ENCODE data around the gene IDUA.

IDUA gene

GRCh38 chr4:1004557-1005485 lies 18.0 kb downstream of the IDUA start:
- no peak for TF ChIP-seq GATA2 (IDR thresholded peaks at IDR 0.05; ENCODE audit: low read depth, low read length)
- TF ChIP-seq GATA3 (IDR thresholded peaks at IDR 0.05; ENCODE audit: low read depth, low read length) = no peak

DNA sequence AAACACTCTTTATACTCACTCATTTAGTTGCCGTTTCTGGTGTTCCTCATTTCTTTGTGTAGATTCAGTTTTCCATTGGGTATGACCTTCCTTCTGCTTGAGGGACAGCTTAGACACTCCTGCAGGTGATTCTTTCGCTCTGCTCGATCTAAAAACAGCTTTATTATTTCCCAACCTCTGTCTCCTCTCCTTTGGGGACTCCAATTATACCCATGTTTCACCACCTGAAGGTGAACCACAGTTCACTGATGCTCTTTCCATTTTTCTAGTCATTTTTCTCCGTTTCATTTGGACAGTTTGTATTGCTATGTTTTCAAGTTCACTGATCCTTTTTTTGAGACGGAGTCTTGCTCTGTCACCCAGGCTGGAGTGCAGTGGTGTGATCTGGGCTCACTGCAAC lies 20.0 kb downstream of the IDUA start:
- TF ChIP-seq GATA3 (IDR thresholded peaks at IDR 0.05; ENCODE audit: low read depth, low read length) (no peak), GATA2 (IDR thresholded peaks at IDR 0.05; ENCODE audit: low read depth, low read length) (no peak)

- no peak for TF ChIP-seq GATA2 (IDR thresholded peaks at IDR 0.05; ENCODE audit: low read depth, low read length)
- TF ChIP-seq GATA3 (IDR thresholded peaks at IDR 0.05; ENCODE audit: low read depth, low read length) = no peak
Observed at GRCh38 chr4:1008840-1009541, 22.1 kb downstream of the IDUA start.

DNA sequence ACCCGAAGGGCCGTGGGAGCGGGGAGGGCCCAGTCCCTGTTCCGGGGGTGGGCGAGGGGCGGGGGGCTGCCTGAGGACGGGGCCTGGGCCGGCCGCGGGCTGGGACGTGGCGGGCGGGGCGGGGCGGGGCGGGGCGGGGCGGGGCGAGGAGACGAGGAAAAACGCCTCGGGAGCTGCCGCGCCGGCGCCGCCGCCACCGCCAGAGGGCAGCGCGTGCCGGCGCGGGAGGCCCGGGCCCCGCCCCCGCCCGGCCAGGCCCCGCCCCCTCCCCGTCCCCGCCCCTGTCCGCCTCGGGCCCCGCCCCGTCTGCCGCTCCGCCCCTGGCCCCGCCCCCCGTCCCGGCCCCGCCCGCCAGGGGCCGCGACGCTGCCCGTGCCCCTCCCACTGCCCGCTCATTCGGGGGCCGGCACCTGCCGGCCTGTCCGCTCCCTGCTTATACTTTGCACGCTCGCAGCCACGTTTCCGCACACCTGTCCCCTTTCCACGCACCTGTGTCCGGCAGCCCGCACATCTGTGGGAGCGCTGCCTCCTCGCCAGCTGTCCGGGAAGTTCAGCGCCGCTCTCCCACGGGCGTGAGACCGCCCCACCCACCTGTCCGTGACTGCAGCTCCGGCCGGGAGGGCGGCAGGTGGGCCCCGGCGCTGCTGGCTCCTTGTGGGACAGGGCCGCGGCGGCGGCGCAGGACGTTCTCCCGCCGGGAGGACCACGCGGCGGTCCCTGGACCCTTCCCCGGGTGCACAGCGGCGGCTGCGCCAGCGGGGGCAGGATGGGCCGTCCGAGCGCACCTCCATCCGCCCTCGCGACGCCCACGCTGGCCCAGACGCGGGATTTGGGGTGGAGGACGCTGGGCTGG lies 22.9 kb downstream of the IDUA start:
- TF ChIP-seq GATA3 (IDR thresholded peaks at IDR 0.05; ENCODE audit: low read depth, low read length) = no peak
- no peak for TF ChIP-seq GATA2 (IDR thresholded peaks at IDR 0.05; ENCODE audit: low read depth, low read length)

DNA sequence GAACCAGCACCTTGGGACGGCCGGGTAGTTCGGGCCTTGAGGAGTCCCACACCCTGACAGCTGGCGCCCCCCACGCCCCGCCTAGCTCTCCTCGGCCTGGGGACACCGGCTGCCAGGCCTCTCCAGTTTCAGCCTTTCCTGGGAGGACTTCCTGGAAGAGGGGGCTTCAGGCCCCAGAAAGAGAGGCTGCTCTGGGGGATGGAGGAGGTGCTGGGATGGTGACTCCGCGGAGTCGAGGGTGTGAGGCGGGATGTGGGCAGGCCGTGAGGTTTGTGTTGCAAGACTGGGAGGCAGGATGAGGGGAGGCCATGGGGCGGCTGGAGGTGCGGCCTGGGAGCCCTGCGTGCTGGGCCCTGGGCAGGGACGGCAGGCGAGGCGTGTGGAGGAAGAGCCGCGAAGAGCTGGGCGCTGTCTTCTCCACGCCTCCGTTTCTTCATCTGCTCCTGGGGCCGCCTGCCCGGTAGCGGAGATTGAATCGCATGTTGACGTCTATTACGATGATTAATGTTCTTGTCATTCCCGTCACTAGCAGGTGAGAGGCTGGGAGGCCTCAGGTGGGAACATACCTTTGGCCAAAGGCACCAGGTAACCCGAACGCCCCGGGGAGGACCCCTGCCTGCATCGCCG lies 23.7 kb downstream of the IDUA start:
- no peak for TF ChIP-seq GATA2 (IDR thresholded peaks at IDR 0.05; ENCODE audit: low read depth, low read length)
- TF ChIP-seq GATA3 (IDR thresholded peaks at IDR 0.05; ENCODE audit: low read depth, low read length) = no peak

DNA sequence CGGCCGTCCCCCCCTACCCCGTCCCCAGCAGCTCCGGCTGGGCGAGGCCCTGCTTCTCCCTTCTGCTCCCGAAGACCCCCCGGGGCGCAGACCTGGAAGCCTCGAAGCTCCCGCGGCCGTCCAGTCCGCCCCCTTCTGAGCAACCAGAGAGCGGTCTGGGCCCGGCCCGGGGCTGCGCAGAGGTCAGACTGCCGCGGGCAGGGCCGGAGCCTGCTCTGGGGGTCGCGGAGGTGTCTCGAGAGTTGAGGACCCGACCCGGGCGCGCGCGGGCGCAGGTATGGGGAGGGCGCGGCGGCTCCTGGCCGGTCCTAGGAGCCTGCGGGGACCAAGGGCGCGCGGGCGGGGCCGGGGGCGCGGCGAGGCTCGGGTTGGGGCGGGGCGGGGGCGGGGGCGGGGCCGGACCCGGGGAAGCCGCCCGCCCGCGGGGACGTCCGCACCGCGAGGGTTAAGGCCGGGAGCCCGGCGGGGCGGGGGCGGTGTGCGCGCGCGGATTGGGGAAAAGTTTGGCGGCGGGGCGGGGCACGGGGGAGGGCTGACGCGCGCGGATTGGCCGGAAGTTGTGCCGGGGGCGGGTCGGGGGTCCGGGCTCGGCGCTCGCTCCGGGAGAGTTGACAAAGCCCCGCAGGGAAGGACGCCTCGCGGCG lies 24.3 kb downstream of the IDUA start, which contains the start of gene FGFRL1:
FGFRL1 (plus strand) TSS at position 605 of the 644 bp plus-strand sequence. CDS start 860 bp downstream, outside the sequence.
- TF ChIP-seq GATA2 (IDR thresholded peaks at IDR 0.05; ENCODE audit: low read depth, low read length) = no peak
- TF ChIP-seq GATA3 (IDR thresholded peaks at IDR 0.05; ENCODE audit: low read depth, low read length) = no peak

GRCh38 chr4:1011666-1012033 lies 24.8 kb downstream of the IDUA start:
- no peak for TF ChIP-seq GATA2 (IDR thresholded peaks at IDR 0.05; ENCODE audit: low read depth, low read length)

DNA sequence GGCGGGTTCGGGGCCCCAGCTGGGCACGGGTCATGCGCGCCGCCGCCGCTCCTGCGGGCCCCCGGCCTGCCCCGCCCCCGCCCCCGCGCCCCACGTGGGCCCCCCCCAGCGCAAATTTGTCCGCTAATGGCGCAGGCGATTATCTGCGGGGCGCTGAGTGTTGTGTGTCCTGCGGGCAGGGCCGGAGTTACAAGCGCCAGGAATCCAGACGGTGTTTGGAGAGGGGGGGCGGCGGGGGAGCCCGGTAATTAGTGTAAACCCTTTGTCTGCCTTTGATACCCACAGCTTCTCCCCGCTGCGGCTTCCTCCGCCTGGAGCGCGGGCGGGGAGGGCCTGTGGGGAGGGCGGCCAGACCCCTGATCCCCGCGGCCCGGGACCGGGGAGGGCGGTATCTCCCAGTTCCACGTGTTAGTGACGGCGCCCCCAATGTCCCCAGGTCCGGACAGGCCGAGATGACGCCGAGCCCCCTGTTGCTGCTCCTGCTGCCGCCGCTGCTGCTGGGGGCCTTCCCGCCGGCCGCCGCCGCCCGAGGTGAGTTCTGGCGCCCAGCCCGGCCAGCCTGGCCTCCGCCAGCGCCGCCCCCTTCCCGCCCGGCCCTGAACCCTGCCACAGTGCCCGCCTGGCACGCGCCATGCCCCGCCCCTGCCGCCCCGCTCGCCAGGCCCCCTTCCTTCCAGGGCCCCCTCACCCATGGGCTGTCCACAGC lies 25.3 kb downstream of the IDUA start:
- TF ChIP-seq GATA2 (IDR thresholded peaks at IDR 0.05; ENCODE audit: low read depth, low read length) = no peak
- TF ChIP-seq GATA3 (IDR thresholded peaks at IDR 0.05; ENCODE audit: low read depth, low read length) = no peak

DNA sequence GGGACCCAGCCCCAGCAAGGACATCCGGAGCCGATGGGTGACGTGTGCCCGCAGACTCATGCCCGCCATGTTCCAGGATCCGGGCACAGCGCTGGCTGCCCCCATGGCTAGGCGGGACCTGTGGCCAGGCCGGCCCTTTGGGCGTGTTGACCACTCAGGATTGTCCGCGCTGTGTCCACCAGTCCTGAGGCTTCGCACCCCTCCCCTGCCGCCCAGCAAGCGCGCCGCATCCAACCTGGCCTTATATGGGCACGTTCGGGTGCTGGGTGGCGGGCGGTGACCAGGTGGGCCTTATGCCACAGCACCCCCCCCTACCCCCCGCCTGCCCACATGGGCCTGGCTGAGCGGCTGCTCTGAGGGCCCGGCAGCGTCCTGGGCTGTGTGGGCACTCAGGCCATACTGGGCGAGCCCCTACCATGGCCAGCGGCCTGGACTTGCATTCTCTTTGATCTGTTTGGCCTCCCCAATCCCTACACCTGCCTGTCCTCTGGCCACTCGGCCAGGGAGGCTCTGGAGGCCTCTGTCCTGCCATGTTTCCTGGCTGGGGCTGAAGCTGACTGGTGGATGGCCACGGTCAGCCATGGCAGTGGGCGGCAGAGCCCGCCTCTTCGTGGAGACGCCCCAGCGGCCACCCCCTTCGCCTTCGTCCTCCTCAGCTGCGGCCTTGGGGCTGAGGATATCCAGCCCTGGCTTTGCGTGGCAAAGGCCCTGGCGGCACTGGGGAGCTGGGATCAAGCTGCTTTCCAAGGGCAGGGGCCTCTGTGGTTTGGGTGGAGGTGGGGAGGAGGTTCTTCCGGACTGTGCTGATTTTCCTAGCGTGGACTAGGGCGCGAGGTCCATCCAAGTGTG lies 26.6 kb downstream of the IDUA start:
- TF ChIP-seq GATA2 (IDR thresholded peaks at IDR 0.05; ENCODE audit: low read depth, low read length) = no peak
- TF ChIP-seq GATA3 (IDR thresholded peaks at IDR 0.05; ENCODE audit: low read depth, low read length) = no peak

- no peak for TF ChIP-seq GATA2 (IDR thresholded peaks at IDR 0.05; ENCODE audit: low read depth, low read length)
- TF ChIP-seq GATA3 (IDR thresholded peaks at IDR 0.05; ENCODE audit: low read depth, low read length) = no peak
Observed at GRCh38 chr4:1014291-1015167, 27.7 kb downstream of the IDUA start.

DNA sequence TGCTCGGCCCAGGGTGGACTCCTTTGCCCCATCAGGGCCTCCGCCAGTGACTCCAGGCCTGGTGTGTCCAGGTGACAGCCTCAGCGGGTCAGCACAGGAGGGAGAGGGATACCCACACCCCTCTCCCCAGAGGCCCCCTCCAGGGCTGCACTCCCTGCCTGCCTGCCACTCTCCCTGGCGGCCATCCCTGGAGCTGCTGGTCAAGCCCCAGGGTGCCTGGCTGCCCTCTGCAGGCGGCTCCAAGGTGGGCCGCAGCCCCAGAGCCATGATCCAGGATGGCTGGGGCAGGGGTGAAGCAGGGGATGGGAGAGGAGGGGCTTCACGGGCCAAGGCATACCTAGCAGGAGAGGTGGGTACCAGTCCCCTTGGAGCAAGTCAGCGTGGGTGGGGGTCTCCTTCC lies 28.3 kb downstream of the IDUA start:
- TF ChIP-seq GATA3 (IDR thresholded peaks at IDR 0.05; ENCODE audit: low read depth, low read length) = no peak

Data from SH-SY5Y (cell line).